NOMO-1 treated with dmso at 0.1 percent for 144 hours (cell line): Measurements from ENCODE around the gene DDX60.
"Not testable (repeated sequence)": the region's sequence is repeated elsewhere in the genome, so short reads cannot be mapped to it uniquely, and the experiment has no call there.

Experiments
- DNase-seq: peaks from one replicate; lab custom pipeline; 2025; ENCODE audit not compliant: unreplicated experiment; lab: John Stamatoyannopoulos, UW

DDX60 gene

GRCh38 chr4:168318266-168318895, at the start of gene DDX60:
TSS of gene DDX60 (minus strand) at chr4:168318752. CDS start at chr4:168311259, 7,493 bp downstream.
- peak; percentile 78 for DNase-seq

GRCh38 chr4:168367065-168367464, 48.5 kb upstream of the DDX60 start:
- no peak for DNase-seq

DNA sequence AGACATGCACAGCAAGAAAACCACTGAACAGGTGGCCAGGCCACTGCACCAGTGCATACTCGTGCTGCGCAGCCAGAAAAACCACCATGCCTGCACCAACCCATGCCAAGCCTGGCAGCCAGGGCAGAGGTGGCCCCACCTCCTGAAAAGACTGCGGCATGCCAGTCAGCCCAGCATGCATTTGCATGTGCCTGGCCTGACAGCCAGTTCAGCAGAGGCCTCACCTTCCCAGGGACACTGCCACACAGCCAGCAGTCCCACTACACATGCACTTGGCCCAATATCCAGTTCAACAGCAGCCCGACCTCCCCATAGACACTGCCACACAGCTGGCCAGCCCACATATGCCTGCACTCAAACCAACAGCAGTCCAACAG, 43.5 kb upstream of the DDX60 start:
- DNase-seq = no peak

- no peak for DNase-seq
Measured at GRCh38 chr4:168361365-168362024, 42.9 kb upstream of the DDX60 start.

DNA sequence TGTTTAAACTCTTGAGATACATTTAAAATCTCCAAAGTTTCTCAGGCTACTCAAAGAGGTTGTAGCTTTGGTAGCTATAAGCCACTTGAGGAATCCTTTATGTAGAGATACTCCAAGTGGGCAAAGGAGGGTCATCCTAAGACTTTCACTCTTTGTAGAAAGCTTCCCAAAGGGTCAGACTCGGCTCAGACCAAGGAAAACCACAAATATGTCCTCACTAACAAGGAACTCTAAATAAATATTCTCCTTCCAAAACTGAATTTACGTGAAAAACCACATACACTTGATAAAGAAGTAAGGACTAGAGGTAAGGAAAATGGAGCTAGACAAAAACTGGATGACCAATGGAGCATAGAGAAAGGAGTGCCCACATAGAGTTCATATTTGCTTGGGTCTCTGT, 41.7 kb upstream of the DDX60 start:
- DNase-seq = no peak

- no peak for DNase-seq
Measured at GRCh38 chr4:168357941-168358340, 39.4 kb upstream of the DDX60 start.

DNA sequence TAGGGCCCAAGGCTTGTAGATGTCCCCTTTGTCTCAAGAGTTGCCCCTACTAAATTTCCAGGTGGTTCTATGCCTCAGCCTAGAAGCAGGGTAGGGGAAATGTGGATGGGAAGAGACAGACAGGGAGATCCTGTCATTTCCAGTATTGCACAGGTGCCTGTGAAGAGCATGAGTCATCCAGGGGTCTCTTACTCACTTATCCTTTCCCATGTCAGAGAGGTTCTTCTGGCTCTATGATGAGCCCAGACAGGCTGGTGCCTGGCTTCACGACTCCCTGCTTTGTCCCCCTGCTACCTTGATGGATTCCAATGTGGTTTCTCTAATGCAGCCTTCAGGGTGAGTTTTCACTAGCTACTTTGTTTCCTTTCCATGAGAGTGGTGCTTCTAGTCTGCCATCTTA, 35.2 kb upstream of the DDX60 start:
- no peak for DNase-seq

- no peak for DNase-seq
Measured at GRCh38 chr4:168337550-168337940, 19.0 kb upstream of the DDX60 start.

DNA sequence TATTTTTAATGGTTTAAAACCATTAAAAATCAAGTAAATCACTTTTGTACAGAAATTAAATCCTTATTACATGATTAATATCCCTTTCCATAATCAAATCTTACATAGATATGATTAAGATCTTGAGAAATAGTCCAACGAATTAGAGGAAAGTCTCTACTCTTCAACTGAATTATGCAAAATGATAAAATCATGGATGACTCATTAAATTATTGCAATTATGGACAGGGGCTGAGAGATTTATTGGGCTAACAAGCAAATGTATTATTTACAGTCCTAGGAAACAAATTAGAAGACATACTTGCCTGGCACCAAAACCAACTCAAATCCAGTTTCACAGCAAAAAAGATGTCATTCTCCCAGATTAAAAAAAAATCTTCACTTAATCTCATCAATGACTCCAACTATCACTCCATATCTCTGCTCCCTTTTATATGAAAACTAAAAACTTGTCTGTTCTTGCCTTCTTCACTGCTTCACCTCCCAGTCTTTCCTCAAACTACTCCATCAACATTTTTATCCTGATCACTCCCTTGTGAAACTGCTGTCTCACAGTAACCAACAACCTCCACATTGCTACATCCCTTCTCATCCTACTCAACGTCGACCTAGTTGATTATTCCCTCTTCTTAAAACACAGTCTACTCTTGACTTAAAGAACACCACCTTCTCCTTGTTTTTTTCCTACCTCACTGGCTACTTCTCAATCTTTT, 18.4 kb upstream of the DDX60 start:
- DNase-seq = no peak

- DNase-seq = no peak
Measured at GRCh38 chr4:168335621-168336020, 17.1 kb upstream of the DDX60 start.

GRCh38 chr4:168334053-168334452, 15.5 kb upstream of the DDX60 start:
- no peak for DNase-seq

DNA sequence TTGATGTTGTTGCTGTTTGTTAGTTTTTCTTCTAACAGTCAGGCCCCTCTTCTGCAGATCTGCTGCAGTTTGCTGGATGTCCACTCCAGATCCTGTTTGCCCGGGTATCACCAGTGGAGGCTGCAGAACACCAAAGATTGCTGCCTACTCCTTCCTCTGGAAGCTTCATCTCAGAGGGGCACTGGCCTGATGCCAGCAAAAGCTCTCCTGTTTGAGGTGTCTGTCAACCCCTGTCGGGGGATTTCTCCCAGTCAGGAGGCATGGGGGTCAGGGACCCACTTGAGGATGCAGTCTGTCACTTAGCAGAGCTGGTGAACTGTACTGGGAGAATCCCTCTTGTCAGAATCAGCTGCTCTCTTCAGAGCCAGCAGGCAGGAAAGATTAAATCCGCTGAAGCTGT, 12.0 kb upstream of the DDX60 start:
- not testable (repeated sequence) for DNase-seq

DNA sequence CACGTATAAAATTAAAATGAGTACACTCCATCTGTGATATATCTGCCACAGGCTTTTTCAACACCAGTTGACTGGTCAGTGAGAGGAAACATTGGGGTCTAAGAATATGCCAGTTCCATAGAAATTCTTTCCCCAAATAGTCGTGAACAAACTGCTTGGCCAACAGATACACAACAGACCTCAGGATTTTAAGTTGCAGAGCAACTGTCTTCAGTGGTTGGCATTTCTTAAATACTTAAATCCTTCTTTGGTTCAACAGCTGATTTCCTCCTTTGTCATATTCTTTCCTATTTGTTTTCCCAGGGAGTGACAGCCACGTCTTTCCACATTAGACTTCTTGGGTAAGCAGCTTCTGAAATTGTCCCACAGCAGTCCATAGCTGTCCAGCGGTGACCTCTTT, 7.0 kb upstream of the DDX60 start:
- no peak for DNase-seq

DNA sequence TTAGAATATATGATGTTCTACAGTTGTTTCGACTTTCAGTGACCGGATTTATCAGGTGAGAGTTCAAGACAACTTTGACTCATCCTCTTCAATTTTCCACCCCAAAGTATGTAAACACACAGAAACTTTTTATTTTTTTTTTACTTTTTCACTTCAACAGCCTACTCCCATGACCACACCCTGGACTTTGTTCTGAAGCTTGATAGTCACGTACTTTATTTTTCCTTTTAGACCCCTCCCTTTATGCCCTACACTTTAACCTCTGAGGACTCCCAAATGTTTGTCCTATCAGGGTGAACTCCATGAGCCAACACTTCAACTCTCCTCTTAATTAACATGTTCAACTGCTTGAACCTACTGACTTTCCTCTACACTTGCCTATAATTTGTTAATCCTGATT, 2.5 kb upstream of the DDX60 start:
- DNase-seq = no peak

DNA sequence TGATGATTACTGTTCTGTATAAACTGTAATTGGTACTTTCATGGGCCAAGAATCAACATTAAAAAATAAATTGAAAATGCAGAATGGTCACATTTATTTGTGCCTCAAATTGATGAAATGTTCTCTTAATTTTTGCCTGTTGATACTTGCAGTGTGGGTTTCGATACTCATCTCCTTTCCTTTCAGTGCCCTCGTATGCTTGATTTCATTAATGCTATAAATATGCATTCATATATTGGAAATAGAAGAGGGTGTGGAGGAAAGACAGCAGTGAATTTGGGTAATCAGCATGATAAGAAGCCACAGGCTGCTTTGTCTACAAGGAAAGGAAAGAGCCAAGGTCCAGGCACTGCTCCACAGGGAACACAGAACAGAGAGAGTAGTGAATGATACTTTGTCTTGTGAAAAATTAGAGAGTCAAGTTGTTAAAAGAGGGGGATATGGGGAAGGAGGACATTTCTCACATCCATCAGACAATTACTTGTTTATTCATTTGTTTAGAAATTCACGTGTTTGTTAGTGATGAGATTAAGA, 1.0 kb upstream of the DDX60 start:
- no peak for DNase-seq

GRCh38 chr4:168317621-168318020, 931 bp downstream of the DDX60 start:
- no peak for DNase-seq

- DNase-seq = no peak
Measured at GRCh38 chr4:168309781-168310180, 8.8 kb downstream of the DDX60 start.

DNA sequence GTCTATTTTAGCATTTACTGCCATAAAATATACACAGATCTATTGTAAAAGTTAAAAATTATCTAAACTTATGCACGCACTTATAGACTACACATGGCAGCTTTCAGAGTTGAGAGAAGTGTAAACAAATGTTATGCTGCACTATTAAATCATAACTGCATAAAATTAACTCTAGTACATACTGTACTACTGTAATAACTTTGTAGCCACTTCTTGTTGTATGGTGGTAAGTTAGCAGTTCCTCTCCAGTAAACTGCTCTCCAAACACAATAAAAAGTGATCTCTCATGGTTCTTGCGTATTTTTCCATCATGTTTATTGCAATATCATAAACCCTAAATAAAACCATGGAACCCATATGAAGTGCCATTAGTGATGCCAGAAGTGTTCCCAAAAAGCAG, 9.6 kb downstream of the DDX60 start:
- DNase-seq = no peak

DNA sequence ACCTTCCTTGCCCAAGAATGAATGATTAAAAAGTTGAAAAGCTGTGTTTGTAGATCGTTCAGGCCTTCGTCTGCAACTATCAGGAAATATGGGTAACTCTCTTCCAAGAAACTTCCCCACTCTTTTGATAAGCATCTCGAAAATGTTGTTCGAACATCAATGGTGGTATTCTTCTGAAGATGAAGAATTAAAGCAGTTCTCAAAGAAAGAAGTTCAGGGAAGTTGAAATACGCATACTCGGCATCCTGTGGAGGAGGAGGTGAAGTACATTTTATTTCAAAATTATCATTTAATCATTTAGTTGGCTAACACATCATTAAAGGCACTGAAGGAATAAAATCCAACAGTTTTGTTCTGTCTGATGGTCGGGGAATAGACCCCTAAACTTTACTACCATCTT, 12.1 kb downstream of the DDX60 start:
- DNase-seq = no peak

DNA sequence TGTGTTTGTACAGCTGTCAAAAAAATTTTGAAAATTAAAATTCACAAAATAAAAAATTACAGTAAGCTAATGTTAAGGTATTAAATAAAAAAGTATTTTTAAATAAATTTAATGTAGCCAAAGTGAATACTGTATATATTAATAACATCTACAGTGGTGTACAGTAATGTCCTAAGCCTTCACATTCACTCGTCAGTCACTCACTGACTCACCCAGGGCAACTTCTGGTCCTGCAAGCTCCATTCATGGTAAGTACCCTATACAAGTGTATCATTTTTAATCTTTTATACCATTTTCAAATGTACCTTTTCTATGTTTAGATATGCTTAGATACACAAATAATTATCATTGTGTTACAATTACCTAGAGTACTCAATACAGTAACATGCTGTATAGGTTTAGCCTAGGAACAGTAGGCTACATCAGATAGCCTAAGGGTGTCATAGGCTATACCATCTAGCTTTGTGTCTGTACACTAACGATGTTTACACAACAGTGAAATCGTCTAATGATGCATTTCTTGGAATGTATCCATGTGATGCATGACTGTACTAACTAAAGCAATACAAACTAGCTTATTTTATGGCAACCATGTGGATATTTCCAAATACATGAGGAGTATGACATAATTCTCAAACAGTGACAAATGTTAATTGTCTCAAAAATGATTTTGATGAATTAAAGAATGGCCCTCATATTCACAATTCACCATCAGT, 13.7 kb downstream of the DDX60 start:
- DNase-seq = no peak

- DNase-seq = not testable (repeated sequence)
Measured at GRCh38 chr4:168303430-168303829, 15.1 kb downstream of the DDX60 start.
